NT2/D1 (cell line): ENCODE results near the gene ATR.
"Not testable (repeated sequence)": the region's sequence is repeated elsewhere in the genome, so short reads cannot be mapped to it uniquely, and the experiment has no call there.

Experiments
- DNase-seq: peaks from one replicate; pipeline ENCODE4 v3.0.0-alpha.2; 2011; ENCODE audit warnings: low read depth, low spot score
- H3K27me3 ChIP-seq: 2 replicates; pipeline ENCODE4 v1.6.0; 2011; ENCODE audit warnings: mild to moderate bottlenecking; ENCODE audit not compliant: insufficient read length, insufficient read depth
- H3K36me3 ChIP-seq: 2 replicates; pipeline ENCODE4 v1.6.1; 2011; ENCODE audit warnings: mild to moderate bottlenecking, low read length, mixed read lengths; ENCODE audit not compliant: insufficient read depth, insufficient read length
- H3K4me1 ChIP-seq: 2 replicates; pipeline ENCODE4 v1.5.1; 2011; ENCODE audit not compliant: insufficient read depth, insufficient read length
- H3K4me3 ChIP-seq: 2 replicates; pipeline ENCODE4 v1.5.1; 2011; ENCODE audit warnings: low read depth; ENCODE audit not compliant: insufficient read length
- H3K9ac ChIP-seq: 2 replicates; pipeline ENCODE4 v1.6.0; 2011; ENCODE audit warnings: low read depth; ENCODE audit not compliant: insufficient read length
- H3K9me3 ChIP-seq: 2 replicates; pipeline ENCODE4 v1.5.1; 2011; ENCODE audit warnings: mild to moderate bottlenecking, low read length; ENCODE audit not compliant: insufficient read depth
- SUZ12 ChIP-seq: IDR thresholded peaks from 2 replicates; pipeline ENCODE4 v1.6.1; 2011; ENCODE audit not compliant: insufficient read length, insufficient read depth; ENCODE audit errors: extremely low read depth
- YY1 ChIP-seq: IDR thresholded peaks from 2 replicates; pipeline ENCODE4 v1.6.1; 2011; ENCODE audit not compliant: insufficient read length, insufficient read depth
- ZNF274 ChIP-seq: IDR thresholded peaks from 2 replicates; pipeline ENCODE4 v1.6.1; 2011; ENCODE audit warnings: mild to moderate bottlenecking, low read depth, low read length

The ATR gene

GRCh38 chr3:142568393-142569017, 10.0 kb downstream of the ATR start:
- no peak for DNase-seq
- Histone ChIP-seq H3K4me1 (no peaks in the 10 kb centered on the region), H3K9me3 (no peaks in the 10 kb centered on the region), H3K9ac (no peak overlapping the region), H3K27me3 (no peaks in the 10 kb centered on the region), H3K36me3 (peaks cover 21% of the 10 kb centered on the region), H3K4me3 (no peak overlapping the region)
- TF ChIP-seq SUZ12 (no peak), YY1 (no peak), ZNF274 (no peak)

GRCh38 chr3:142566096-142566495, 12.4 kb downstream of the ATR start:
- no peaks in the 10 kb centered on the region for H3K9me3 ChIP-seq
- H3K27me3 ChIP-seq = no peaks in the 10 kb centered on the region
- no peak overlapping the region for H3K9ac ChIP-seq
- DNase-seq = no peak
- H3K4me3 ChIP-seq = no peak overlapping the region
- H3K4me1 ChIP-seq = no peaks in the 10 kb centered on the region
- H3K36me3 ChIP-seq = peaks cover 35% of the 10 kb centered on the region
- TF ChIP-seq SUZ12 (no peak), ZNF274 (no peak), YY1 (no peak)

GRCh38 chr3:142563496-142563997, 15.0 kb downstream of the ATR start:
- TF ChIP-seq ZNF274 = no peak
- TF ChIP-seq SUZ12 = no peak
- no peak for TF ChIP-seq YY1
- no peak overlapping the region for H3K4me3 ChIP-seq
- H3K27me3 ChIP-seq = no peaks in the 10 kb centered on the region
- no peaks in the 10 kb centered on the region for H3K9me3 ChIP-seq
- peaks cover 48% of the 10 kb centered on the region for H3K36me3 ChIP-seq
- no peak for DNase-seq
- H3K9ac ChIP-seq = no peak overlapping the region
- H3K4me1 ChIP-seq = no peaks in the 10 kb centered on the region

- H3K4me1 ChIP-seq = no peaks in the 10 kb centered on the region
- no peaks in the 10 kb centered on the region for H3K27me3 ChIP-seq
- no peak for DNase-seq
- H3K4me3 ChIP-seq = no peak overlapping the region
- H3K36me3 ChIP-seq = peaks cover 71% of the 10 kb centered on the region
- no peak overlapping the region for H3K9ac ChIP-seq
- H3K9me3 ChIP-seq = no peaks in the 10 kb centered on the region
- no peak for TF ChIP-seq ZNF274
- TF ChIP-seq YY1 = no peak
- no peak for TF ChIP-seq SUZ12
Observed at GRCh38 chr3:142560118-142560517, 18.4 kb downstream of the ATR start.

GRCh38 chr3:142553741-142554140, 24.8 kb downstream of the ATR start:
- no peak overlapping the region for H3K4me3 ChIP-seq
- no peaks in the 10 kb centered on the region for H3K4me1 ChIP-seq
- H3K27me3 ChIP-seq = no peaks in the 10 kb centered on the region
- 0 out of 2 replicates have a peak, but pooled peaks cover 4% of the 10 kb centered on the region for H3K9me3 ChIP-seq
- DNase-seq = no peak
- no peak overlapping the region for H3K9ac ChIP-seq
- H3K36me3 ChIP-seq = peaks cover 80% of the 10 kb centered on the region
- no peak for TF ChIP-seq SUZ12
- no peak for TF ChIP-seq ZNF274
- TF ChIP-seq YY1 = no peak

- not testable (repeated sequence) for H3K9ac ChIP-seq, H3K4me3 ChIP-seq, H3K27me3 ChIP-seq, H3K9me3 ChIP-seq, H3K4me1 ChIP-seq, DNase-seq
- H3K36me3 ChIP-seq = peaks cover 80% of the 10 kb centered on the region
Observed at GRCh38 chr3:142552579-142552978, 26.0 kb downstream of the ATR start.

GRCh38 chr3:142549986-142550385, 28.5 kb downstream of the ATR start:
- no peak overlapping the region for H3K4me3 ChIP-seq
- peaks cover 64% of the 10 kb centered on the region for H3K36me3 ChIP-seq
- H3K9me3 ChIP-seq = 0 out of 2 replicates have a peak, but pooled peaks cover 4% of the 10 kb centered on the region
- TF ChIP-seq SUZ12 (no peak), ZNF274 (no peak), YY1 (no peak)
- H3K4me1 ChIP-seq = no peaks in the 10 kb centered on the region
- H3K9ac ChIP-seq = no peak overlapping the region
- no peak for DNase-seq
- no peaks in the 10 kb centered on the region for H3K27me3 ChIP-seq
